ENCODE results near the gene ST3GAL2.

DNA sequence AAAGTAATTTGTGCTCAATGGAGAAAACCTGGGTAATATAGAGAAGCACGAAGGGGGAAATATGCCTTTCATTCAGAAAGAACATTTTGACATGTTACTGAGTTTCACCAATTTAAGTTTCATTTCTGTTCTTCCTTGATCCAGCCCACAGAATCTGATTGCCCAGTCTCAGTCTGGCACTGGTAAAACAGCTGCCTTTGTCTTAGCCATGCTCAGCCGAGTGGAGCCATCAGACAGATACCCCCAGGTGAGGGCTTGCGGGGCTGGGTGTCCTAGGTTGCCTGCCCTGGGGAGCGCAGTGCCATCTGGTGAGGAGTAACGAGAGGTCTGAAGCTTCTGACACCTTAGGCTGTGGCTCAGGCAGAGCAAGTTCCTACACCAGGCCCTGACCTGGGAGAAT, 74.5 kb downstream of the ST3GAL2 start:
- TF ChIP-seq POLR2A (IDR thresholded peaks at IDR 0.05) (no peak), CTCF (IDR thresholded peaks at IDR 0.05) (no peak)

Data from suprapubic skin (tissue), 3 donors.